Glomerular visceral epithelial cell (primary cell): ENCODE results near the gene HYAL3.
A peak's percentile ranks its signal among the peaks of the same experiment; 100 is the strongest.
"Not testable (repeated sequence)": the region's sequence is repeated elsewhere in the genome, so short reads cannot be mapped to it uniquely, and the experiment has no call there.

Experiments
- DNase-seq: peaks from one replicate; pipeline ENCODE4 v3.0.0-alpha.2; 2016; ENCODE audit errors: extremely low spot score

HYAL3 gene

GRCh38 chr3:50270422-50271224 lies 28.6 kb downstream of the HYAL3 start:
- no peak for DNase-seq

GRCh38 chr3:50269977-50270413 lies 29.2 kb downstream of the HYAL3 start:
- peak; percentile 62 for DNase-seq

DNA sequence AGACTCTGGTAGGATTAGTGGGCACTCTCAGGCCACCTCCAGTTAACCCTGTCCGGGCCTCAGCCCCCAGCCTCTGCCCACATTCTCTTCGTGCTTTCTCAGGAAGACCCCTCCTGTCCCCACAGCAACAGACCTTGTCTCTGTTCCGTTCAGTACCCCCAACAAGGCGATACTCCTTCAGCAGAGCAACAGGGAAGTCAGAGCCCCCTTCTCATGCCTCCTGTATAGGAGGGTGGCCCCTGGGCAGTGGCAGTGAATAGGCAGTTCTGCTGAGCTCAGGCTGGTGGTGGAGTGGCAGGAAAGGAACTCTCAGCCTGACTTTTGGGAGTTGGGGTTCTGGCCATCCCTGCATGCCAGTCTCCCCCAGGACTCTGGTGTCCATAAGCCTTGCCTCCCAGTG lies 29.7 kb downstream of the HYAL3 start:
- DNase-seq, result no peak

GRCh38 chr3:50268703-50269451 lies 30.3 kb downstream of the HYAL3 start, which contains the start of gene SEMA3B:
Gene SEMA3B, plus strand, starts transcription at chr3:50269147. Its CDS starts 94 bp downstream, at chr3:50269241.
- peak; percentile 84 for DNase-seq

- no peak for DNase-seq
These were observed 30.9 kb downstream of the HYAL3 start for GRCh38 chr3:50268276-50268675.

GRCh38 chr3:50267280-50267913 lies 31.8 kb downstream of the HYAL3 start:
- DNase-seq, result no peak

DNA sequence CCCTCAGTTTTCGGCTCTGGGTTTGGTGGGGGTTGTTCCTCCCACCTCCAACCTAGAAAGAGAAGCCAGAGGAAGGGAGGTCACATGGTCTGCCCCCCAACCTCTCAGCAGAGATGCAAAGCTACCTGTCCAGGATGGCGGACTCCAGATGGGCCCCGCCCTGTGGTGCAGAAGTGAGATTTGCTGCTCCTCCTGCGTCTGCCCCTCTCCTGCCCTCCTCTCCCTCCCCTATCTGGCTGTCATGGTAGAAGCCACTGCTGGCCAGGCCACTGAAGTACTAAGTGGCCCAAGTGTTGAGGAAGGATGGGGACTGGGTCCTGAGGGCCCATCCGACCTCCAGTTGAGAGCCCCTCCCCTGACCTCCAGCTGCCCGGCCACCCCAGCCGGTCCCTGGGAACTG lies 32.4 kb downstream of the HYAL3 start:
- no peak for DNase-seq

- DNase-seq, result no peak
These were observed 33.2 kb downstream of the HYAL3 start for GRCh38 chr3:50266017-50266416.

DNA sequence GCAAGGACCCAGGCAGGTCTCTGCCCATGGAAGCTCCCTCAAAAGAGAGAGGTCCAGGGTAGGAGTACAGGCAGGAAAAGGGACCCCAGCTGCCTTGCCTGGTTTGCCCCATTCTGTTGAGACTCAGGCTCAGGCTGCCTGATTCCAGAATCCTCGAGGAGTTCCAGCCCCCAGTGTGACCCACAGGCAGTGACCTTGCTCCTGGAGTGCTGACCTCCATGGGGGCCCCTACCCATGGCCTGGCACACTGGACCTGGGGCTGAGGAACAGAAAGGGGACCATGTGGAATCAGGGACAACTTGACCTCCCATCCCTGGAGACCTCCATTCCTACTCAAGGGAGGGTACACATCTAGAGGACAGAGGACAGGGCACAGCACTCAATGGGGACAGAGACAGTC lies 33.6 kb downstream of the HYAL3 start:
- no peak for DNase-seq

GRCh38 chr3:50264964-50265485 lies 34.2 kb downstream of the HYAL3 start:
- DNase-seq, result no peak

DNA sequence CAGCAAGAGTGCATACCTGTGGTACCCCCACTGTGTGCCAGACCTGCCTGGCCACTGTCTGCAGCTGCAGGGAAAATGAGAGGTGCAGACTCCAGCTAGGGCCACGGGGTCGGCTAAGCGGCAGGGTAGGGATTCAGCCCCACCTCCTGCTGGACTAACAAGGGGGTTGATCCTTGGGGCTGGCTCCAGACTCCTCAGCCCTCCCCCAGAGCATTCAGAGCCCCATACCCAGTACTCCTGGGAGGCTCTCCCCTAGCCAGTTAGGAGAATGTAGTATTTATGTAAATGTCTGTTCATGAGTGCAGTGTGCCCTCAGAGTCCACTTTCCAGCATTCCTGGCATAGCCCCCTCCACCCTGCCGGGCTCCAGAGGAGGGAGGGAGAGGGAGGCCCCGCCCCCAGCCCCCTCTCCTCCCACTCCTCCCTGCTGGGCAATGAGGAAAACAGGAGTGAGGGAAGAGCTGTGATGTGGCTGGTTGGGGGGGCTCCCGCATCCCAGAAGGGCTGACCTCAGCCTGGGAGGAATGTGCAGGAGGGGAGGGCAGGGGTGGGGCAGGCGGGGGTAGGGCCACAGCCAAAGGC lies 34.7 kb downstream of the HYAL3 start:
- DNase-seq, result peak; percentile 98

DNA sequence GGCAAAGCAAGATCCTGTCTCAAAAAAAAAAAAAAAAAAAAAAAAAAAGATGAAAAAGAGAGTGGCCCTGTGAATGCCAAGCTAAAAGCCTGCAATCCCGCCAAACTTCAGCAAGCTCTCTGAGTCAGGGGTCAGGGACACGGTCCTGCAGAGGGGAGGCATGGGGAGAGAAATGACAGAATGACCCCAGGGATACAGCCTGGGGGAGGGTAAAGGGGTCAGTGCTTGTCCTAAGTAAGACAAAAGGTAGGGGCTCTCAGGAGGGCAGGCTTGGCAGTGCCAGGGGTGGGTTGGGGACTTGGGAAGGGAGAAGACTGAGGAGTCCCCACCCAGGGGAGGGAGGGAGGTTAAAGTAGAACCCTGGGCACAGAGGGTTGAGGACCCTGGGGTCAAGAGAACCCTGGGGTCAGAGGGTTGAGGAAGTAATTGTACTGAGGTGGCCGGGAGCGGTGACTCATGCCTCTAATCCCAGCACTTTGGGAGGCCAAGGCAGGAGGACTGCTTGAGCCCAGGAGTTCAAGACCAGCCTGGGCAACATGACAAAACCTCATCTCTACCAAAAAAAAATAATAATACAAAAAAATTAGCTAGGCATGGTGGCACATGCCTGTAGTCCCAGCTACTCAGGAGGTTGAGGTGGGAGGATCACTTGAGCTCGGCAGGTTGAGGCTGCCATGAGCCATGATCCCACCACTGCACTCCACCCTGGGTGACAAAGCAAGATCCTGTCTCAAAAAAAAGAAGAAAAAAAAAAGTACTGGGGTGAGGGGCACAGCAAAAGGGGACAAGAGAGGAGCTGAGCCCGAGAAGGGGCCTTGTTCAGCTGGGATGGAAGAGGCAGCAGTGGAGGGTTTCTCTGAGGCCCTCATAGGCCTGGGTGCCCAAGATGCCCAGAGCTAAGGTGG lies 35.5 kb downstream of the HYAL3 start:
- no peak for DNase-seq

- DNase-seq, result no peak
These were observed 36.4 kb downstream of the HYAL3 start for GRCh38 chr3:50262778-50263177.

GRCh38 chr3:50262200-50262599 lies 37.0 kb downstream of the HYAL3 start:
- not testable (repeated sequence) for DNase-seq

DNA sequence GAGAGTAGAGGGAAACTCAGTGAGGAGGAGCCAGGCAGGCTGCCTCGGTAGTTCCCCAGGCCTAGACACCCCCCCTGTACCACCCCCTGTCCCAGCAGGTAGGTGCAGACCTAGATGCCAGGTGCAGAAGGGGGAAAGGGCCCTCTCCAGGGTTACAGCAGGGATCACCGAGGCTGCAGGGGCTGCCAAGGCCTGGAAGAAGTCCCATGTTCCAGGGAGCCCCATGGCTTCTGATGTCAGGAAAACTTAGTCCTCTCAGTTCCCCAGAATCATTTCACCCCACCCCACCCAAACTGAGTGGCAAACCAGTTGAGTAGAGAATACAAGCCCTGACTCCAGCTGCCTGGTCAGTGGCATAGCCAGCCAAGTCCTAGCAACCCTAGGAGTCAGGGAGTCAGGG lies 37.7 kb downstream of the HYAL3 start:
- no peak for DNase-seq

DNA sequence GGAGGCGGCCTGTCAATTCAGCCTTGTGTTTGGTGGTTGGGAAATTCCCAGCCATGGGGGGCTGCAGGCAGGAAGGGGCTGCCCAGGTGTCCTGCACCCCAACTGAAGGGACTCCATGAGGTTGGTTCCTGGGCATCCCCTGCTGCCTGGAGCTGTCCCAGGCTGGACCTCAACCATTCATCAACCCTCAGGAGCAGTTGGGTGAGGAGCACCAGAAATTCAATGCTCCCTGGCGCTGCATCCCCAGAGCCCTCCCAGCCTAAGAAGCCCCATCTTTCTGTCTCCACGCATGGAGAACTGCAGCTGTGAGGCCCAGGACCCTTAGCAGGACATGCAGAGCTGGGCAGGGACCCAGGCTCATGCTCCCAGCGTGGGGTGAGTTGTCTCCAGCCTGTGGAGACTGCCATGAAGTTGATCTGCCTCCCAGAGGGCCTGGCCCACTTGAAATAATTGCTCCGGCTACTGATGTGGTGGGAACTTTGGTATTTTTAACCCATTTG lies 38.2 kb downstream of the HYAL3 start:
- no peak for DNase-seq

- DNase-seq, result peak; percentile 91
These were observed 38.9 kb downstream of the HYAL3 start for GRCh38 chr3:50260027-50260941.

- DNase-seq, result no peak
These were observed 39.7 kb downstream of the HYAL3 start for GRCh38 chr3:50259432-50260026.

- no peak for DNase-seq
These were observed 40.2 kb downstream of the HYAL3 start for GRCh38 chr3:50258979-50259378.
